ENCODE results near the gene RB1.
"Not testable (repeated sequence)": the region's sequence is repeated elsewhere in the genome, so short reads cannot be mapped to it uniquely, and the experiment has no call there.

Gene RB1

GRCh38 chr13:48448959-48449614, 145.5 kb downstream of the RB1 start:
- DNase-seq (ENCODE audit: low read depth in 2 of 2) = peak in 1 of 2 experiments; percentile 61

GRCh38 chr13:48449656-48450055, 146.1 kb downstream of the RB1 start:
- no peak for DNase-seq (ENCODE audit: low read depth in 2 of 2)

GRCh38 chr13:48451196-48451595, 147.6 kb downstream of the RB1 start:
- not testable (repeated sequence) for DNase-seq (ENCODE audit: low read depth in 2 of 2)

GRCh38 chr13:48456546-48456945, 153.0 kb downstream of the RB1 start:
- DNase-seq (ENCODE audit: low read depth in 2 of 2) = no peak

- DNase-seq (ENCODE audit: low read depth in 2 of 2) = no peak
Measured at GRCh38 chr13:48457578-48458242, 154.2 kb downstream of the RB1 start.

- no peak for DNase-seq (ENCODE audit: low read depth in 2 of 2)
Measured at GRCh38 chr13:48475230-48475629, 171.7 kb downstream of the RB1 start.

- no peak for DNase-seq (ENCODE audit: low read depth in 2 of 2)
Measured at GRCh38 chr13:48476215-48476614, 172.7 kb downstream of the RB1 start.

- DNase-seq (ENCODE audit: low read depth in 2 of 2) = no peak
Measured at GRCh38 chr13:48476686-48477085, 173.1 kb downstream of the RB1 start.

GRCh38 chr13:48477191-48477855, 173.8 kb downstream of the RB1 start:
- DNase-seq (ENCODE audit: low read depth in 2 of 2) = no peak

- peak; percentile 45 to 55 for DNase-seq (ENCODE audit: low read depth in 2 of 2)
Measured at GRCh38 chr13:48478391-48478790, 174.8 kb downstream of the RB1 start.

GRCh38 chr13:48483575-48483974, 180.0 kb downstream of the RB1 start:
- DNase-seq (ENCODE audit: low read depth in 2 of 2) = no peak

- DNase-seq (ENCODE audit: low read depth in 2 of 2) = no peak
Measured at GRCh38 chr13:48485432-48485831, 181.9 kb downstream of the RB1 start.

GRCh38 chr13:48486362-48486761, 182.8 kb downstream of the RB1 start:
- DNase-seq (ENCODE audit: low read depth in 2 of 2) = no peak

GRCh38 chr13:48486836-48487235, 183.3 kb downstream of the RB1 start:
- DNase-seq (ENCODE audit: low read depth in 2 of 2) = no peak

- no peak for DNase-seq (ENCODE audit: low read depth in 2 of 2)
Measured at GRCh38 chr13:48487968-48488367, 184.4 kb downstream of the RB1 start.

GRCh38 chr13:48488995-48489394, 185.4 kb downstream of the RB1 start:
- no peak for DNase-seq (ENCODE audit: low read depth in 2 of 2)

- DNase-seq (ENCODE audit: low read depth in 2 of 2) = no peak
Measured at GRCh38 chr13:48489666-48490065, 186.1 kb downstream of the RB1 start.

GRCh38 chr13:48490241-48490640, 186.7 kb downstream of the RB1 start:
- no peak for DNase-seq (ENCODE audit: low read depth in 2 of 2)

GRCh38 chr13:48491423-48492095, 188.0 kb downstream of the RB1 start:
- DNase-seq (ENCODE audit: low read depth in 2 of 2) = no peak

GRCh38 chr13:48492096-48492440, 188.5 kb downstream of the RB1 start:
- no peak for DNase-seq (ENCODE audit: low read depth in 2 of 2)

GRCh38 chr13:48492470-48493065, 189.0 kb downstream of the RB1 start:
- peak; percentile 34 to 40 for DNase-seq (ENCODE audit: low read depth in 2 of 2)

GRCh38 chr13:48493066-48493765, 189.7 kb downstream of the RB1 start:
- no peak for DNase-seq (ENCODE audit: low read depth in 2 of 2)

Measured in fibroblast of skin of left quadriceps (primary cell).